ENCODE measurements around the gene PXMP2.

Gene PXMP2

GRCh38 chr12:132720606-132721345, 33.4 kb downstream of the PXMP2 start:
- Histone ChIP-seq H3K4me3 (ENCODE audit: low read length) (no peak overlapping the region), H3K4me1 (ENCODE audit: control insufficient read depth, insufficient read depth, low read length) (no peaks in the 10 kb centered on the region), H3K9ac (ENCODE audit: low read length) (no peak overlapping the region), H3K27me3 (ENCODE audit: control insufficient read depth, insufficient read depth, low read length) (no peaks in the 10 kb centered on the region), H3K9me3 (ENCODE audit: control insufficient read depth, low read length) (no peaks in the 10 kb centered on the region), H3K36me3 (ENCODE audit: control insufficient read depth, insufficient read depth, low read length) (peaks cover 13% of the 10 kb centered on the region)

- no peak overlapping the region for H3K4me3 ChIP-seq (ENCODE audit: low read length)
- no peaks in the 10 kb centered on the region for H3K9me3 ChIP-seq (ENCODE audit: control insufficient read depth, low read length)
- H3K4me1 ChIP-seq (ENCODE audit: control insufficient read depth, insufficient read depth, low read length), result no peaks in the 10 kb centered on the region
- H3K36me3 ChIP-seq (ENCODE audit: control insufficient read depth, insufficient read depth, low read length), result peaks cover 13% of the 10 kb centered on the region
- H3K9ac ChIP-seq (ENCODE audit: low read length), result no peak overlapping the region
- no peaks in the 10 kb centered on the region for H3K27me3 ChIP-seq (ENCODE audit: control insufficient read depth, insufficient read depth, low read length)
Observed at GRCh38 chr12:132723015-132723763, 35.8 kb downstream of the PXMP2 start.

- no peak overlapping the region for H3K9ac ChIP-seq (ENCODE audit: low read length)
- H3K4me3 ChIP-seq (ENCODE audit: low read length), result no peak overlapping the region
- no peaks in the 10 kb centered on the region for H3K9me3 ChIP-seq (ENCODE audit: control insufficient read depth, low read length)
- no peaks in the 10 kb centered on the region for H3K27me3 ChIP-seq (ENCODE audit: control insufficient read depth, insufficient read depth, low read length)
- H3K36me3 ChIP-seq (ENCODE audit: control insufficient read depth, insufficient read depth, low read length), result peaks cover 13% of the 10 kb centered on the region
- no peaks in the 10 kb centered on the region for H3K4me1 ChIP-seq (ENCODE audit: control insufficient read depth, insufficient read depth, low read length)
Observed at GRCh38 chr12:132723764-132724140, 36.4 kb downstream of the PXMP2 start.

- H3K36me3 ChIP-seq (ENCODE audit: control insufficient read depth, insufficient read depth, low read length), result peaks cover 13% of the 10 kb centered on the region
- no peaks in the 10 kb centered on the region for H3K9me3 ChIP-seq (ENCODE audit: control insufficient read depth, low read length)
- no peak overlapping the region for H3K4me3 ChIP-seq (ENCODE audit: low read length)
- no peaks in the 10 kb centered on the region for H3K4me1 ChIP-seq (ENCODE audit: control insufficient read depth, insufficient read depth, low read length)
- H3K27me3 ChIP-seq (ENCODE audit: control insufficient read depth, insufficient read depth, low read length), result no peaks in the 10 kb centered on the region
- H3K9ac ChIP-seq (ENCODE audit: low read length), result no peak overlapping the region
Observed at GRCh38 chr12:132724506-132725241, 37.3 kb downstream of the PXMP2 start.

GRCh38 chr12:132726386-132726785, 39.0 kb downstream of the PXMP2 start:
- Histone ChIP-seq H3K9ac (ENCODE audit: low read length) (no peak overlapping the region), H3K4me1 (ENCODE audit: control insufficient read depth, insufficient read depth, low read length) (no peaks in the 10 kb centered on the region), H3K36me3 (ENCODE audit: control insufficient read depth, insufficient read depth, low read length) (peaks cover 13% of the 10 kb centered on the region), H3K4me3 (ENCODE audit: low read length) (no peak overlapping the region), H3K27me3 (ENCODE audit: control insufficient read depth, insufficient read depth, low read length) (no peaks in the 10 kb centered on the region), H3K9me3 (ENCODE audit: control insufficient read depth, low read length) (no peaks in the 10 kb centered on the region)

GRCh38 chr12:132727091-132727794, 39.9 kb downstream of the PXMP2 start:
- H3K9me3 ChIP-seq (ENCODE audit: control insufficient read depth, low read length), result no peaks in the 10 kb centered on the region
- H3K9ac ChIP-seq (ENCODE audit: low read length), result no peak overlapping the region
- no peaks in the 10 kb centered on the region for H3K27me3 ChIP-seq (ENCODE audit: control insufficient read depth, insufficient read depth, low read length)
- H3K4me1 ChIP-seq (ENCODE audit: control insufficient read depth, insufficient read depth, low read length), result no peaks in the 10 kb centered on the region
- H3K4me3 ChIP-seq (ENCODE audit: low read length), result no peak overlapping the region
- peaks cover 13% of the 10 kb centered on the region for H3K36me3 ChIP-seq (ENCODE audit: control insufficient read depth, insufficient read depth, low read length)

- H3K36me3 ChIP-seq (ENCODE audit: control insufficient read depth, insufficient read depth, low read length), result peaks cover 13% of the 10 kb centered on the region
- no peaks in the 10 kb centered on the region for H3K27me3 ChIP-seq (ENCODE audit: control insufficient read depth, insufficient read depth, low read length)
- no peaks in the 10 kb centered on the region for H3K9me3 ChIP-seq (ENCODE audit: control insufficient read depth, low read length)
- H3K9ac ChIP-seq (ENCODE audit: low read length), result no peak overlapping the region
- H3K4me1 ChIP-seq (ENCODE audit: control insufficient read depth, insufficient read depth, low read length), result no peaks in the 10 kb centered on the region
- H3K4me3 ChIP-seq (ENCODE audit: low read length), result no peak overlapping the region
Observed at GRCh38 chr12:132728502-132728901, 41.1 kb downstream of the PXMP2 start.

- Histone ChIP-seq H3K36me3 (ENCODE audit: control insufficient read depth, insufficient read depth, low read length) (peaks cover 11% of the 10 kb centered on the region), H3K27me3 (ENCODE audit: control insufficient read depth, insufficient read depth, low read length) (no peaks in the 10 kb centered on the region), H3K4me3 (ENCODE audit: low read length) (no peak overlapping the region), H3K9ac (ENCODE audit: low read length) (no peak overlapping the region), H3K4me1 (ENCODE audit: control insufficient read depth, insufficient read depth, low read length) (no peaks in the 10 kb centered on the region), H3K9me3 (ENCODE audit: control insufficient read depth, low read length) (no peaks in the 10 kb centered on the region)
Observed at GRCh38 chr12:132729541-132730320, 42.3 kb downstream of the PXMP2 start.

- no peaks in the 10 kb centered on the region for H3K4me1 ChIP-seq (ENCODE audit: control insufficient read depth, insufficient read depth, low read length)
Observed at GRCh38 chr12:132730353-132730752, 43.0 kb downstream of the PXMP2 start.

GRCh38 chr12:132731574-132731973, 44.2 kb downstream of the PXMP2 start:
- H3K4me3 ChIP-seq (ENCODE audit: low read length), result no peak overlapping the region
- no peaks in the 10 kb centered on the region for H3K9me3 ChIP-seq (ENCODE audit: control insufficient read depth, low read length)
- no peak overlapping the region for H3K9ac ChIP-seq (ENCODE audit: low read length)
- no peaks in the 10 kb centered on the region for H3K27me3 ChIP-seq (ENCODE audit: control insufficient read depth, insufficient read depth, low read length)
- no peaks in the 10 kb centered on the region for H3K4me1 ChIP-seq (ENCODE audit: control insufficient read depth, insufficient read depth, low read length)
- H3K36me3 ChIP-seq (ENCODE audit: control insufficient read depth, insufficient read depth, low read length), result peaks cover 11% of the 10 kb centered on the region

More at GRCh38 chr12:132730353-132730752, 43.0 kb downstream of the PXMP2 start:
- no peaks in the 10 kb centered on the region for H3K9me3 ChIP-seq (ENCODE audit: control insufficient read depth, low read length)
- no peak overlapping the region for H3K9ac ChIP-seq (ENCODE audit: low read length)
- peaks cover 11% of the 10 kb centered on the region for H3K36me3 ChIP-seq (ENCODE audit: control insufficient read depth, insufficient read depth, low read length)
- H3K4me3 ChIP-seq (ENCODE audit: low read length), result no peak overlapping the region
- no peaks in the 10 kb centered on the region for H3K27me3 ChIP-seq (ENCODE audit: control insufficient read depth, insufficient read depth, low read length)

- H3K9me3 ChIP-seq (ENCODE audit: control insufficient read depth, low read length), result no peaks in the 10 kb centered on the region
- H3K36me3 ChIP-seq (ENCODE audit: control insufficient read depth, insufficient read depth, low read length), result peaks cover 19% of the 10 kb centered on the region
- no peaks in the 10 kb centered on the region for H3K4me1 ChIP-seq (ENCODE audit: control insufficient read depth, insufficient read depth, low read length)
- no peak overlapping the region for H3K4me3 ChIP-seq (ENCODE audit: low read length)
- no peak overlapping the region for H3K9ac ChIP-seq (ENCODE audit: low read length)
- H3K27me3 ChIP-seq (ENCODE audit: control insufficient read depth, insufficient read depth, low read length), result no peaks in the 10 kb centered on the region
Observed at GRCh38 chr12:132734206-132734605, 46.8 kb downstream of the PXMP2 start.
